ENCODE data around the gene MYO6.
A peak's percentile ranks its signal among the peaks of the same experiment; 100 is the strongest.
"Not testable (repeated sequence)": the region's sequence is repeated elsewhere in the genome, so short reads cannot be mapped to it uniquely, and the experiment has no call there.

Gene MYO6

DNA sequence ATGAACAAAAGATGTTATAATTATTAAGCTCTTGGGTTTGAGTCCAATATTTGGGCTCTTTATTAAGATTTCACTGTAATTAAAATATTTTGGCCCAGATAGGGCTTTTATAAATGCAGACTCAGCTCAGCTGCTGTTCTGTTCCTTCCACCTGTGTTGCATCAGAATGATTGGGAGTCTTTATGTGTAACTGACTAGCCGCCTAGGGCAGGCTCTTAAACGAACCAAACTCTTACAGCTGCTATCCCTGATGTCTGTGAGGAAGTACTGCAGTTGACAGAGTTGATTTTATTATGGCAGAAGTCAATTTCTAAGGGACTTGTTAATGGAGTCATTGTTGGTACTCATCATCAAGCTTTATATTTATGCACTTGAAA is 144.7 kb downstream of the MYO6 start:
- DNase-seq: no peak

DNA sequence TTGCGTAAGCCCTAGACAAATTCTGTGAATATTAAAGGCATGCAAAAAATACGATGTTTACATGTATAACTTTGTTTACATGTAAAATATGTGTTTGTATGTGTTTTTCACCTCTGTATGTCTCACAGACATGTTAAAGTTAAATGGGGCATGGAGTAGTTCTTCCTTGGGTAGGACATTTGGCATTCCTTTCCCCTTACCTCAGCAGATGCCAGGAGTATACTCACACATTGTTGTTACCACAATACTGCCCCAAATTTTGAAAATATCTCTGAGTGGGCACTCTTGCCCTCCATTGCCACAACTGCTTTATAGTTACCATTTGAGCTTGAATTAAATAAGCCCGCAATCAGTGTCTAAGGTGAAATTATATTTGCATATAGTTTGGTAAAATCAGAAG is 147.5 kb downstream of the MYO6 start:
- DNase-seq: no peak

- not testable (repeated sequence) for DNase-seq
Observed at GRCh38 chr6:75900216-75900615, 151.2 kb downstream of the MYO6 start.

GRCh38 chr6:75905129-75905528 is 156.1 kb downstream of the MYO6 start:
- not testable (repeated sequence) for DNase-seq

DNA sequence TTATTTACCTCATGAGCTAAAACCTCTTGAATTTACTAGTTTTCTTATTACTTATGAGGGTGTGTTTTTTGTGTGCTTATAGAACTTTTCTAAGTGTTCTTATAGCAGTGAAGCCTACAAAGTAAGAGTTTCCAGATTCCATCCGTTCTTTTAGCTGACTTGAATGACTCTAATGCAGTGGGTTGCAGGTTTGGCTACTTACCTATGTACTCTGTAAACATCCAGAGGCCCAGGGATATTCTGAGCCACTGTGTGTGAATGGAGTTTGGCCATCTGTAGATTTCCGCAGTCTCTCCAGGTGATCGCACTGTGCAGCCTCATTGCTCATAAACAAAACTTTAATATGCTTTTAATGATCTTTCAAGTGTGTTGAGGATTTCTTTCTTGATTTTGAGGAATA is 157.8 kb downstream of the MYO6 start:
- DNase-seq: no peak

GRCh38 chr6:75907444-75907843 is 158.4 kb downstream of the MYO6 start:
- DNase-seq: no peak

DNA sequence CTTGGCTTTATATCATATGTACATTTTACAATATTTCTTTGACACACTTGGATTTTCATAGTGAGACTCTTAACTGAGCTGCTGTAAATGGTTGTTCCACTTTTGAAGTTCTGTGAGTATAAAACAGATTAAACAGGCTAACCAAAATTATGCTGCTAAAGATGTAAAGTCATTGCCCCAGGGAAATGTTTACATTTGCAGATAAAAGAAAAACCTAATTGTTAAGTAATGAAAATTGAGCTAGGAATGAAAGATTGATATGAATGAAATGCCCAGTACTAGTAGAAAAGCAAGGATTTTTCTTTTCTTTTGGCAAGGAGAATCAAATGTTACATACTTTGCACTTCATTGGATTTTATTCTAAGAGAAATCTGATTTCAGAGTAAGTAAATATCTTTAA is 164.0 kb downstream of the MYO6 start:
- DNase-seq: no peak

GRCh38 chr6:75922226-75922625 is 173.2 kb downstream of the MYO6 start:
- DNase-seq: no peak

- DNase-seq: no peak
Observed at GRCh38 chr6:75926293-75927168, 177.5 kb downstream of the MYO6 start.

- DNase-seq: no peak
Observed at GRCh38 chr6:75931011-75931680, 182.1 kb downstream of the MYO6 start.

DNA sequence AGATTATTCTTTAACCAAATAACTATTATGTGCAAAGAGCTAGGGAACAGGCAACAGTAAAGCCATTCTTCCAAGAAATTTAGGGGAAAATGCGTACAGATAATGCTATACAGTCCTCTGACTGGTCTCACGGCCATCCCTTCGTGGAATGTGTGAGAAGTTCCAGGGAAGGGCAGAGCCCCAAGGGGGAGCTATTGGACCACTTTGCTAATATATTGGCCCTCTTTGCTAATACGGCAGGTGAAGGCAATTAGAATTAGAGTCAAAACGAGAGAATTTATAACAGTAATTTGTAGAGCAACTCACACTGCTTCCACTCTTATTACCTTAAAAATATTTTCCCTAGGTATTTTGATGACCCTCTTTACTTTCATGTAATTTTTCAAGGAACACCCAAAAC is 183.0 kb downstream of the MYO6 start:
- peak; percentile 36 for DNase-seq

DNA sequence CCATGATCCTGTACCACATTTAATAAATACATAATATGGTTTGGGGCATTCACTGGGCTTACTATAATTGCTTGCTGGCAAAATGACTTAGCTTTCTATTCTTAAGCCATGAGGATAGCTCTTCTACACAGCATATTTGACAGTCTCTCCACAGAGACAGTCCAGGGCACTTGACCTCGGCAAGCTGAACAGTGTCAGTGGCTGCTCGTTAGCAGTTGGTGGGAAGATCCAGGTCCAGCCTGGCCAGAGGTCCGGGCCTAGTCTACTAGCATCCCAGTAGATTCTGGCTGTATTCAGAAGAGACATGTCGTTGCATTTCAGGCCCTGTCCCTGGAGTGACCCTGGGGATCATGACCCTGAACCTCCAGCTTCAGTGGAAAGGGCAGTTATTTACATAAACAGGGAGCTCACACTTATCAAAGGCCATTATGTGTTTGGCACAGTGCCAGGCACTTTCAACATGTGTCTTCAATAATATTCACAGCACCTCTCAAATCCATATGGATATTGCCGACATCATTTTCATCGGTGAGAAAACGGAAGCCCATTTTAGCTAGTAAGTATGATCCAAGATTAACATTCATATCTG is 184.4 kb downstream of the MYO6 start:
- DNase-seq: no peak

DNA sequence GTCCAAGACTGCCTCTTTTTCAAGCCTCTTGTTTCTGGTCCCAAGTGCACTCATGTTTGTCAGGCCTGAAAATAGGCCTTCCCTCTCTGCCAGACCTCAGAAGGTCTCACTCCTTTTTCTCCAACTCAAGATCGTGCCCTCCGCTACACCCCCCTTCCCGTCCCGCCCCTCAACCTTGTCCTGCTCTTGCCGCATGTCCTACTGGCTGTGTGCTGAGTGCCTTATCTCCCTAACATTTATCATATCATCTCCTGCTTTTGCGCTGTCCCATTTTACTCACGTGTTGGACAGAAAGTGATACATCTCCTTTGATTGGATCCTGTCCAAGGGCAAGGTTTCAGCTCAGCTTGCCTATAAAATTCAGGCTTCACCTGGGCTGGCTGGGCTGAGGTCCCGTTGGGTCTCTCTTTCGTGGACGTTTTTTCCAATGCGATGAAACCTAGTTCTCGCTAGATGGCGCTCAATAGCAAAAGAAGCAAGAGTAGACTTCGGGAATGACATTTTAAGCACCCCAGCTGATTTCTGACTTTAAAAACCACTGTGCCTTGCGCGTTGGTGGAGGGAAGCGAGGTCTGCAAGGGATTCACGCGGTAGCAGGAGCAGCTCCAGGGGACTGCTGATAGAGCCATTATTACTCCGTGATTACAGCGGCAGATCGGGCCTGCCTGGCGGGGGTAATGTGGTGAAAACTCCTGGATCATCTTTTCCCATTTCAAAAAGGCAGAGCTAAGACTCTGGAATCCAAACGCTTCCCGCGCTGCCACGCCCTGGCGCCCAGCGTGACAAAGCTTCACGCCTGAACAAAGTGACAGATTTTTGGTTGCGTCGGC is 185.8 kb downstream of the MYO6 start:
- DNase-seq: peak; percentile 82

GRCh38 chr6:75935473-75935793 is 186.4 kb downstream of the MYO6 start:
- no peak for DNase-seq

DNA sequence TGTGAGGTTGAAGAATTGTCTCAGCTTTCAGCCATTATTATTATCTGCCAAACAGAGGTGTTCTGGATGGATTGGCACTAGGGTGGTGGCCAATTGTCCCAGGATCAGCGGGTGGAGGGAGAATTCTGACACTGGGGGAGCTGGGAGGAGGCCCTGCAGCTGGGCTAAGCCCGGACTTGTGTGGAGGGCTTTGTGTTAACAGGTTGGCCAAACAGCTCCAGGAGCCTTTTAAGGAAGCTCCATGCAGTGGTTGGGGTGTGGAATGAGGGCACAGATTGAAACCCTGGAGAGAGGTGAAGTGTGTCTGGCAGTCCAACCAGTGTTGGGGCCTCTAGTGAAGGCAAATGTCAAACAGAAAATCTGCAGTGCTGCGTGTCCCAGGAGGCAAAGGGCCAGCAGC is 187.6 kb downstream of the MYO6 start:
- DNase-seq: no peak

DNA sequence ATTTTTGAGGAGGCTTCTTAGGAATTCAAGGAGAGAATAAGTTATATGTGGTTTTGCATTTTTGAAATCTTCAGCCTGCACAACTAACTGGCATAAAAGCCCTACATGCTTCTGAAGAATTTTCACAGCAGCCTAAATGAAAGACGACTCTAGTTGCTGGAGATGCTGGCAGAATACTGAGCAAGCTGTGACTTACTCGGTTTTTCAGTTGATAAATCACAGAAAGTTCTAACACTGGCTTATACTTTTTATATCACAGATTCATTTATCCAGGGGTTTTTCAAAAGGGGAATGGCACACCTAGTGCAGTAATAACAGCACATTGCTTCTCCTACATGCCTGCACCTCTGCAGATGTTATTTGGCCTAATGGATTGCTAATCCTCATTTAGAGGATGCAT is 188.8 kb downstream of the MYO6 start:
- DNase-seq: no peak

DNA sequence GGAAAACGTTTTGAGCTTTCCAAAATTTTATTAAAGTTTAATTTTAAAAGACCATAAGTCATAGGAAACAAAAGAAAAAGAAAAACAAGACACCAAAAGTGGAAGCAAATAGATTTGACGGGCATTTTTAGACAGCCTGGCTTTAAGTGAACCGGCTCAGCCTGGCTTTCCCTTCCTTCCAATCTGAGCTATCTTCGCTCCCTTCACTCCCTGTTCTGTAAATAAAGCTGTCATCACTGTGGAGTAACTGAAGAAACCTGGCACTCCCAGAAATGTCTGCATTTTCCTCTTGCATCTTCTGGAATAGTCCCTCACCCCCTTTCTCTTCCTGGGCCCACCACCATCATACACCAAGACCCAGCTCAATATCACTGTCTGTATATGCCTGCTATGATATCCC is 191.5 kb downstream of the MYO6 start:
- no peak for DNase-seq

DNA sequence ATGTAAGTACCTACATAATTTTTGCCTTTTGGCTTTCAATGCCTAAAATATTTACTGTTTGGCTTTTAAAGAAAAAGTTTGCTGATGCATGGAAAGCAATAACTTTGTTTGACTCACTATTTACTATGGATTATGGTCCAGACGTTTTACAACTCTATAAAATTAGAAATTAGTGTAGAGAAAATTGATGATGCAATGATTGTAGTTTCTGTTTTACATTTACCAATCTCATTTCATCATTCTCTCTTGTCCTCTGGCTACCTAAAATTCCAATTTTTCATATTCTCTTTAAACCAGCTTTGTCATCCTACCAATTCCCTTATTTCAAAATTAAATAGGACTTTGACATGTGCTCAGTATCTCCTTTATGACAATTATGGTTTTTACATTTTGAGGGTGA is 192.5 kb downstream of the MYO6 start:
- DNase-seq: no peak

DNA sequence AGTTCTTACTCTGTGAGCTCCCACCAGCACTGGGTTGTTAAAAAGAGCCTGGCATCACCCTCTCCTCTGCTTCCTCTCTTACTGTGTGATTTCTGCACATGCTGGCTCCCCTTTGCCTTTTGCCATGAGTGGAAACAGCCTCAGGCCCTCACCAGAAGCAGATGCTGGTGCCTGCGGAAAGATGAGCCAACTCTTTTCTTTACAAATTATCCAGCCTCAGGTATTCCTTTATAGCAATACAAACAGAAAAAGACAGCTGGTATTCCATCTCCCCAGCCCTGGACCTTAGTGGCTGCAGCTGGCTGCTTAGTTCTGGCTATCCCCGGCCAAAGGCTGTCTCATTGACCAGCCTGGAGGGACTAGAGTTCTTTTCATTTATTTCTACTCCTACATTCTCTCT is 194.3 kb downstream of the MYO6 start:
- DNase-seq: peak; percentile 12

GRCh38 chr6:75946146-75946831 is 197.2 kb downstream of the MYO6 start:
- no peak for DNase-seq

DNA sequence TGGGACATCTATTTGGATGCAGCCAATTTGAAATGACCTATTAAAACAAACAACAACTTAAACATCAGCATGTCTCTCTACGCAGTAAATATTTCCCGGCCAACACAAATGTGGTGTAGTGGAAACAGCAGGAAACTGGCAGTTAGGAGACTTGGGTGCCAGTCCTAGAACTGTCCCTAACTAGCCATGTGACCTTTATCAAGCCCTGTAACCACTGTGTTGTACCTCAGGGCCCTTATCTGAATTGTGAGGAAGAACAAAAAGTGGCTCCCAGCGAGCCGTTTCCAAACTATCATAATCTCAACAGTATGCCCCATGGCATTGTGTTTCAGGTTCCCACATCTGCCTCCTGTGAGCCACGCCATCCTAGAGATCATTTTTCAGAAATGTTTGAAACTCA is 198.9 kb downstream of the MYO6 start:
- no peak for DNase-seq

DNA sequence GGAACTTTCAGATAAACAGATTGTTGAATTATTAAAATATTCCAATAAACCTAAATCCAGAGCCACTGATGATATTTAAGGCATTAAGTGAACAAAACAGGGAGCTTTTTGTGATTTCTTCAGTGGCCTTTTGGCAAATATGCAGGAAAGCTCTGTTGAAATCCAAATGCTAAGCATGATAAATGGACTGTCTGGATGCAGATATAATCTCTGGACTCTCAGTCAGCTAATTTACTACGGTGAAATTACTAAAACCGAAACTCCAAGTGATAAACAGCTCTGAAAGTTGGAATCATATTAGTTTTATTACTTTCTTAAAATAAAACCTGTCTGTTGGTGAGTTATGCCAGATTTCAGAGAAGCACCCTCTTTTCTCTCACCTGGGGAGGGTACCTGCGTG is 203.1 kb downstream of the MYO6 start:
- DNase-seq: no peak

DNA sequence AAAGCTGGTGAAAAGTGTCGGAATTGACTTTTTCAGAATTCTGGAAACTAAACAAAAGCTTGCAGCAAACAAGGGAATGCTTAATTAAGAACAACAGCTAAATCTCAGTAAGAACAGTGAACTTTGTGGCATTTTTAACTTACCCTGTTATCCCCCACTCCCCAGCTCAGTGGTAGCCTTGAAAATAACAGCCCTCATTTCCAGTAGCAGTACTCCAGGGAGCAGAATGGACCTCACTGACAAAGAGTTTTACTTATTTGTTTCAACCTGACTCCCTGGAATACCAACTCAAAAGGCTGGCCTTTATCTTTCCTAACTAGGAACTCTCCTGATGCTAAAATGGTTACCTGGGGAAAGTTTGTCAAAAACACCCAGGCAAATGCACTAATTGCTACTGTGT is 214.5 kb downstream of the MYO6 start:
- no peak for DNase-seq

All from NCI-H345 (cell line).